ENCODE results near the gene UGT3A1.

GRCh38 chr5:36017622-36018021, 26.4 kb upstream of the UGT3A1 start:
- no peak for TF ChIP-seq GATA2 (IDR thresholded peaks at IDR 0.05; ENCODE audit: low read depth, low read length)
- TF ChIP-seq GATA3 (IDR thresholded peaks at IDR 0.05; ENCODE audit: low read depth, low read length) = no peak

Data from SH-SY5Y (cell line).